ENCODE measurements around the gene EFCAB6. TPM values are rescaled to one million over a fixed set of nuclear protein-coding genes. Genes with fewer than 3 reads are reported as not detected.

Gene EFCAB6
- total RNA-seq, 6 donors from 2014 or later = 2.4 to 94.3 (median 6.6) TPM

DNA sequence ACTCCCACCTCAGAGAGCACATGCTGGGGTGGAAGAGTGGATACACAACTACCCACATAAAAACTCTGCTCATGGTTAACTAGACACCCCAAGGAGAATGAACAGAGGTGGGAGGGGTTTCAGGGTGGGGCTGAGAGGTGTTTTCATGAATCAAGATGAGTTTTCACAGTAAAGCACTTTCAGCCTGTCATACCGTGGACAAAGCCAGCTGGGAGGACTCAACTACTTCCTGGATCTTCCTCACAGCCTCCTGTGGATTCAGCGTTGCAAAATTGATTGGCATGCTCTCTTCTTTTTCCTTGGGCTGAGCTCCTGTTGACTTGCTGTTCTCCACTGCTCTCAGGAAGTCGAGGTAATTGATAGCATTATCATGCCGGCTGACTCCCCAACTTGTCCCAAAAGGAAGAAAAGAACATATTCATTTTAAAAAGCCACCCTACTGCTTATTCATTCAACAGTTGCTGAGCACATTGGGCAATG is 231.8 kb downstream of the EFCAB6 start:
- Histone ChIP-seq H3K27ac (no peak overlapping the region), H3K27me3 (no peaks in the 10 kb centered on the region), H3K36me3 (no peaks in the 10 kb centered on the region), H3K4me3 (no peak overlapping the region), H3K9me3 (peaks cover 0 to 8% (median 3%) of the 10 kb centered on the region in 4 donors), H3K4me1 (no peaks in the 10 kb centered on the region)
- 44 to 63% methylated on average over 4 of the region's 4 CpGs for WGBS, 2 donors
- DNase-seq = no peak
- ATAC-seq (ENCODE audit: low FRiP score in 2 of 2) = no peak
- no peak for TF ChIP-seq POLR2AphosphoS5 (IDR thresholded peaks at IDR 0.05)
- TF ChIP-seq EP300 (IDR thresholded peaks at IDR 0.05) = no peak
- TF ChIP-seq, protein P1, sequence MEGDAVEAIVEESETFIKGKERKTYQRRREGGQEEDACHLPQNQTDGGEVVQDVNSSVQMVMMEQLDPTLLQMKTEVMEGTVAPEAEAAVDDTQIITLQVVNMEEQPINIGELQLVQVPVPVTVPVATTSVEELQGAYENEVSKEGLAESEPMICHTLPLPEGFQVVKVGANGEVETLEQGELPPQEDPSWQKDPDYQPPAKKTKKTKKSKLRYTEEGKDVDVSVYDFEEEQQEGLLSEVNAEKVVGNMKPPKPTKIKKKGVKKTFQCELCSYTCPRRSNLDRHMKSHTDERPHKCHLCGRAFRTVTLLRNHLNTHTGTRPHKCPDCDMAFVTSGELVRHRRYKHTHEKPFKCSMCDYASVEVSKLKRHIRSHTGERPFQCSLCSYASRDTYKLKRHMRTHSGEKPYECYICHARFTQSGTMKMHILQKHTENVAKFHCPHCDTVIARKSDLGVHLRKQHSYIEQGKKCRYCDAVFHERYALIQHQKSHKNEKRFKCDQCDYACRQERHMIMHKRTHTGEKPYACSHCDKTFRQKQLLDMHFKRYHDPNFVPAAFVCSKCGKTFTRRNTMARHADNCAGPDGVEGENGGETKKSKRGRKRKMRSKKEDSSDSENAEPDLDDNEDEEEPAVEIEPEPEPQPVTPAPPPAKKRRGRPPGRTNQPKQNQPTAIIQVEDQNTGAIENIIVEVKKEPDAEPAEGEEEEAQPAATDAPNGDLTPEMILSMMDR (IDR thresholded peaks at IDR 0.05) = no peak
- TF ChIP-seq POLR2A (IDR thresholded peaks at IDR 0.05) = no peak

GRCh38 chr22:43574738-43575137 is 237.4 kb downstream of the EFCAB6 start:
- H3K27ac ChIP-seq = no peak overlapping the region
- DNase-seq = no peak
- H3K27me3 ChIP-seq = no peaks in the 10 kb centered on the region
- no peak for ATAC-seq (ENCODE audit: low FRiP score in 2 of 2)
- H3K9me3 ChIP-seq = no peaks in the 10 kb centered on the region
- TF ChIP-seq POLR2A (IDR thresholded peaks at IDR 0.05) (no peak), POLR2AphosphoS5 (IDR thresholded peaks at IDR 0.05) (no peak), EP300 (IDR thresholded peaks at IDR 0.05) (no peak)
- TF ChIP-seq, protein P1 (IDR thresholded peaks at IDR 0.05) = no peak
- H3K36me3 ChIP-seq = no peaks in the 10 kb centered on the region
- H3K4me3 ChIP-seq = no peak overlapping the region
- no peaks in the 10 kb centered on the region for H3K4me1 ChIP-seq
- WGBS, 2 donors = 83 to 88% methylated on average over 3 to 5 of the region's 5 CpGs

DNA sequence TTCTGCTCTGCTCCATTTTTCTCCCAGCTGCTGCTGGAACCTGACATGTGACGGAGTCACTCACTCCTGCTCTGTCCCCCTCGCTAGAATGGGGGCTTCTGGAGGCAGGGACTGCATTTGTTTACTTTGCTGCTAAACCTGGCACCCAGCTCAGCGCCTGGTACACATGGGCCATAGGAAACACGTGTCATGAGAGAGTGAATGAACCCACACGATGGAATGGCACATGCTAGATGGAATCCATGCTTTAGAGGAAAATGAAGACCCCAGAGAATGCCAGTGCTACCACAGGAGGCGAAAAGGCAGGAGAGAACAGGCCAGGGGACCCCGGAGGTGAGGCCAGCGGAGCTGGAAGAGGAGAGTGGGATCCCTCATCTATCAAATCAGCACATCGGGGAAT is 239.4 kb downstream of the EFCAB6 start:
- H3K4me3 ChIP-seq = no peak overlapping the region
- WGBS, 2 donors = 77 to 84% methylated on average over 9 of the region's 9 CpGs
- H3K27me3 ChIP-seq = no peaks in the 10 kb centered on the region
- no peak overlapping the region for H3K27ac ChIP-seq
- TF ChIP-seq POLR2AphosphoS5 (IDR thresholded peaks at IDR 0.05) (no peak), POLR2A (IDR thresholded peaks at IDR 0.05) (no peak), EP300 (IDR thresholded peaks at IDR 0.05) (no peak)
- TF ChIP-seq, protein P1 (IDR thresholded peaks at IDR 0.05) = no peak
- H3K9me3 ChIP-seq = no peaks in the 10 kb centered on the region
- no peaks in the 10 kb centered on the region for H3K36me3 ChIP-seq
- DNase-seq (no peak), ATAC-seq (ENCODE audit: low FRiP score in 2 of 2) (no peak)
- no peaks in the 10 kb centered on the region for H3K4me1 ChIP-seq

DNA sequence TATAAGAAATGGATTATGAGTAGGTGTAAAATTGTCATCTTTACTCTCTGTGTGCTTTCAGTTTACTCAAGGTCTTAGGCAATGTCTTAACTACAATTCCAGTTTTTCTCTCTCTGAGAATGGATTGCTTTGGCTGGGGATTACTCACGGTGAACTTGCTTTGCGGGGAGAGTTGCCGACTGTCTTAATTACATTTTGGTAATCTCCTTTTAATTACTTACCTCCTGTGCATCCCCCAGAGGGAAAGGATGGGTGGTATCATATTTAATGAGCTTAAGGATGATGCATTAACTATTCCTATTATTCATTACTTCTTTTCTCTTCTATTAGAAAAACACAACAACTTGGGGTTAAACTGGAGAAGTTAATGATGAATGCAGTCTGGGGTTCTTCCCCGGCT is 240.9 kb downstream of the EFCAB6 start:
- Histone ChIP-seq H3K27me3 (no peaks in the 10 kb centered on the region), H3K36me3 (no peaks in the 10 kb centered on the region), H3K9me3 (no peaks in the 10 kb centered on the region), H3K27ac (no peak overlapping the region), H3K4me3 (no peak overlapping the region), H3K4me1 (no peaks in the 10 kb centered on the region)
- TF ChIP-seq POLR2A (IDR thresholded peaks at IDR 0.05) (no peak), EP300 (IDR thresholded peaks at IDR 0.05) (no peak), POLR2AphosphoS5 (IDR thresholded peaks at IDR 0.05) (no peak)
- TF ChIP-seq, protein P1 (IDR thresholded peaks at IDR 0.05) = no peak
- DNase-seq (no peak), ATAC-seq (ENCODE audit: low FRiP score in 2 of 2) (no peak)
- WGBS, 2 donors = 64 to 82% methylated on average over 4 of the region's 4 CpGs

- Histone ChIP-seq H3K9me3 (no peaks in the 10 kb centered on the region), H3K4me3 (no peak overlapping the region), H3K27me3 (no peaks in the 10 kb centered on the region), H3K27ac (no peak overlapping the region), H3K36me3 (no peaks in the 10 kb centered on the region), H3K4me1 (no peaks in the 10 kb centered on the region)
- DNase-seq (peak in 1 of 2 donors; percentile 45), ATAC-seq (ENCODE audit: low FRiP score in 2 of 2) (no peak)
- WGBS, 2 donors = 54 to 72% methylated on average over 11 to 14 of the region's 14 CpGs
- TF ChIP-seq POLR2A (IDR thresholded peaks at IDR 0.05) (no peak), POLR2AphosphoS5 (IDR thresholded peaks at IDR 0.05) (no peak), EP300 (IDR thresholded peaks at IDR 0.05) (no peak)
- TF ChIP-seq, protein P1 (IDR thresholded peaks at IDR 0.05) = no peak
Observed at GRCh38 chr22:43570531-43571165, 241.5 kb downstream of the EFCAB6 start.
